LNCAP (cell line): ENCODE results near the gene SUCNR1.

Experiments
- TF ChIP-seq, protein P1 (sequence below): fragments of 450-650 bp; IDR thresholded peaks from 2 replicates; pipeline ENCODE4 v1.5.1; 2017; ENCODE audit warnings: mild to moderate bottlenecking

The SUCNR1 gene

GRCh38 chr3:151916781-151917180 is 43.3 kb downstream of the SUCNR1 start:
- TF ChIP-seq, protein P1, sequence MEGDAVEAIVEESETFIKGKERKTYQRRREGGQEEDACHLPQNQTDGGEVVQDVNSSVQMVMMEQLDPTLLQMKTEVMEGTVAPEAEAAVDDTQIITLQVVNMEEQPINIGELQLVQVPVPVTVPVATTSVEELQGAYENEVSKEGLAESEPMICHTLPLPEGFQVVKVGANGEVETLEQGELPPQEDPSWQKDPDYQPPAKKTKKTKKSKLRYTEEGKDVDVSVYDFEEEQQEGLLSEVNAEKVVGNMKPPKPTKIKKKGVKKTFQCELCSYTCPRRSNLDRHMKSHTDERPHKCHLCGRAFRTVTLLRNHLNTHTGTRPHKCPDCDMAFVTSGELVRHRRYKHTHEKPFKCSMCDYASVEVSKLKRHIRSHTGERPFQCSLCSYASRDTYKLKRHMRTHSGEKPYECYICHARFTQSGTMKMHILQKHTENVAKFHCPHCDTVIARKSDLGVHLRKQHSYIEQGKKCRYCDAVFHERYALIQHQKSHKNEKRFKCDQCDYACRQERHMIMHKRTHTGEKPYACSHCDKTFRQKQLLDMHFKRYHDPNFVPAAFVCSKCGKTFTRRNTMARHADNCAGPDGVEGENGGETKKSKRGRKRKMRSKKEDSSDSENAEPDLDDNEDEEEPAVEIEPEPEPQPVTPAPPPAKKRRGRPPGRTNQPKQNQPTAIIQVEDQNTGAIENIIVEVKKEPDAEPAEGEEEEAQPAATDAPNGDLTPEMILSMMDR = no peak

DNA sequence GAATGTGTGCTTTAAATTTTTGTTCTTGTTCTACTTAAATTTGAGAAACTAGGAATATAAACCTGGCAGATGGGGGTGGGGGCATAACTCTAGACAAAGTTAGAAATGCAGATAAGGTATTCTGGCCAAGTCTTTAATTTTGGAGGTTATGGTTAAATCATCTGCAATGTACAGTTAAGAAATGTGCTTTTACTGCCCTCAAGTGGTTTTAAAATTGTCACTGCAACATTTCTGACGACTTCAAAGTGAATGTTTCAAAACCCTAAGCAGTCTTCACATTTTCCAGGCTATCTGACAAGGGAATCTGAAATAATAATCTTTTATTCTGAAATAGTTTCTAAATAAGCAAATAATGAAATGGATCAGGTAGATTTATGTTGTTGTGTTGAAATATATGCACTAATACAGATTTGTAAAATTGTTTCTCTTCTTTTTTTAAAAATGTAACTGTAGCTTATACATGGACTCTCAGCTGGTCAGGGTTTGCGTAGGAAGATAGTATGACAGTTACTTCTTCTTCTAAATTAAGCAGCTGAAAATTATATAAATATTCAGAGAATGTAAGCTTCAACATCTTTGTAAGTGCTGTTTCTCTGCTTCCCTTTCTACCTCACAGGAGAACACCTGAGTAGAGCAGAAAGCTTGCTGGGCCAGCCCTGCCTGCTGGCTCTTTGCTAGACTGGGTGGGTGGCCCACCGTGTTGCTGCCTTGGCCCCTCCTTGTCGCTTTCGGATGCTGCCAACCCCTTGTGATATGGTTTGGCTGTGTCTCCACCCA is 45.0 kb downstream of the SUCNR1 start:
- TF ChIP-seq, protein P1 = peak; percentile 69

DNA sequence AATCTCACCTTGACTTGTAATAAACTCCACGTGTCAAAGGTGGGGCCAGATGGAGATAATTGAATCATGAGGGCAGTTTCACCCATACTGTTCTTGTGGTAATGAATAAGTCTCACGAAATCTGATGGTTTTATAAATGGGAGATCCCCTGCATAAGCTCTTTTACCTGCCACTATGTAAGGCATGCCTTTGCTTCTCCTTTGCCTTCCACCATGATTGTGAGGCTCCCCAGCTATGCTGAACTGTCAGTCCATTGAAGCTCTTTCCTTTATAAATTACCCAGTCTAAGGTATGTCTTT is 45.5 kb downstream of the SUCNR1 start:
- TF ChIP-seq, protein P1 = no peak

GRCh38 chr3:151919446-151919845 is 46.0 kb downstream of the SUCNR1 start:
- TF ChIP-seq, protein P1 = no peak

DNA sequence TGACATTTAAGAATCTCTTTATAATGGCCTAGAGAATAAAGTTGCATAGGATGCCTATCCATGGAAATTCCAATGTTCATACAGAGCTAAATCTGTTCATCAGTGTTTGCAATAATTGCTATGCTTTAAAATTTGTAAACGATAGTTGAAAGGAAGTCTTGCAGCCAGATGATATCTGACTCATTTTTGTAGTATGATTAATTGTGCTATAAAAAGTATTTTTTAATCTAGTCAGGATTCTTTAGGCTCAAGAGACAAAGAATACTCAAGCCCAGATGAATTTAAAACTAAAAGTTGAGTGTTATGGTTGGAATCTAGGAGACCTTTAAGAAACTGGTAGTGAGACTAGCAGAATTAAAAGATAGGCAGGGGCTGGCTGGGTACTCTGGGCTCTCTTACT is 50.5 kb downstream of the SUCNR1 start:
- TF ChIP-seq, protein P1 = no peak

DNA sequence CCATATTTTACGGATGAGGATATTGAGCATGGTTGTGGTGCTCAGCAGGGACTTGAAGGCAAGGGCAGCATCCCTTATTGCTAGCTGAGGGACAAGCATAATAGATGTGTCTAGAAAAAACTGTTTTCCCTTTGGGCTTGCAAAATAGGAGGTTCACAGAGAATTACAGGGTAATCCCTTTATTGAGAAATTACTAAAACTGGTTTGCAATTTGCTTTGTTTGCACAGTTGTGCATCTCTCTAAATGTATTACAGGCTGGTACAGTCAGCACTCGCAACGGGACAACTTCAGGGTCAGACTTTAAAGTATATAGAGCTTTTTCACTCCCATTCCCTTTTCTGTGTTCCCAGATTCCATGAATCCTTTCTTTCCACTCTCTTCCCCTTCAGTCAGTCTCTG is 51.3 kb downstream of the SUCNR1 start:
- TF ChIP-seq, protein P1 = no peak

GRCh38 chr3:151925419-151925818 is 52.0 kb downstream of the SUCNR1 start:
- TF ChIP-seq, protein P1 = no peak

DNA sequence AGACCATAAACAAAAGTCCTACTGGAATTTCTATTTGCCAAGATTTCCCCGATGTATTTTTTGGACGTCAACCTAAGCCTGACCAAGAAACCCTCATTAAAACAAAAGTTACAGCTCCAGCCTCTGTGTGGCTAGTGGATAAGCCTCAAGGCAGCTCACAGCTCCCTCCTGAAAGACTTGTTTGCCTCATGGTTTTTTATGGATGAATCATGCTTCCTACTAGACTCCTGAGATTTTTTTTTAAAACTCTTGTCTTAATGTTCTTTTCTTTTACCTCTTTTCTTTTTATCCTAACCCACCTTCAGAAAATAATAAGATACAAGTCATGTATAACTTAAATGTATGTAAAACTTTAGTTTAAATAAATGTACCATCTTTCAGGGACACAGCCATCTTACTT is 52.4 kb downstream of the SUCNR1 start:
- TF ChIP-seq, protein P1 = no peak
